Gastroesophageal sphincter (tissue), 4 donors: Measurements from ENCODE around the gene SLC37A1. TPM values are rescaled to one million over a fixed set of nuclear protein-coding genes. Genes with fewer than 3 reads are reported as not detected.

Experiments used
- ATAC-seq: fragments of 150-250 bp; one replicate; pipeline ENCODE4 v1.9.1; 2016; ENCODE audit warnings: mild to moderate bottlenecking, moderate library complexity
- H3K27ac ChIP-seq, 4 donors: fragments of 200-600 bp; sonication (generic) in 3 of 4; 1 replicate in 3 of 4; 2 replicates in 1 of 4; pipeline ENCODE4 v1.5.1; 2016 to 2019
- H3K27me3 ChIP-seq: fragments of 200-600 bp; sonication (generic); one replicate; pipeline ENCODE4 v1.5.1; 2019
- H3K36me3 ChIP-seq, 2 donors: fragments of 200-600 bp; sonication (generic); one replicate each; pipeline ENCODE4 v1.5.1; 2019; ENCODE audit warnings: control low read depth in 1 of 2
- H3K4me1 ChIP-seq, 3 donors: fragments of 200-600 bp; sonication (generic); 1 replicate in 2 of 3; 2 replicates in 1 of 3; pipeline ENCODE4 v1.5.1; 2016 to 2019; ENCODE audit warnings: control low read depth in 2 of 3
- H3K4me3 ChIP-seq, 2 donors: fragments of 200-600 bp; sonication (generic); one replicate each; pipeline ENCODE4 v1.5.1; 2019; ENCODE audit warnings: mild to moderate bottlenecking in 1 of 2, moderate library complexity in 1 of 2
- H3K9me3 ChIP-seq, 3 donors: fragments of 200-600 bp; sonication (generic); one replicate each; pipeline ENCODE4 v1.5.1; 2017 to 2019; ENCODE audit warnings: control low read depth in 2 of 3
- EP300 ChIP-seq: sonication (generic); formaldehyde crosslinking; IDR thresholded peaks from one replicate; pipeline ENCODE4 v1.6.1; 2017; ENCODE audit warnings: antibody characterized with exemption, mild to moderate bottlenecking
- POLR2A ChIP-seq, 2 donors: fragments of 450-650 bp; IDR thresholded peaks; one replicate each; pipeline ENCODE4 v1.6.1; 2017; ENCODE audit warnings: antibody characterized with exemption in 2 of 2, mild to moderate bottlenecking in 2 of 2, moderate library complexity in 1 of 2
- POLR2AphosphoS5 ChIP-seq: sonication (generic); formaldehyde crosslinking; IDR thresholded peaks from one replicate; pipeline ENCODE4 v1.6.1; 2017; ENCODE audit warnings: antibody characterized with exemption
- WGBS, 2 donors: methylation state at CpG; one replicate each; pipeline ENCODE4 v1.1.5; 2018; ENCODE audit warnings: low coverage in 1 of 2; 5-methylcytosine and 5-hydroxymethylcytosine counted together
- total RNA-seq, 4 donors: library from RNA; depleted of rRNA; stranded (reverse); fragments of >200 nt; gene quantifications; one replicate each; pipeline ENCODE4 v1.1.0, GENCODE V29; 2016
- TF ChIP-seq, protein P1 (sequence below), 4 experiments: fragments of 200-600 bp in 2 of 4; fragments of 450-650 bp in 2 of 4; sonication (generic) in 1 of 4; IDR thresholded peaks; one replicate each; pipeline ENCODE4 v1.5.1; 2017 to 2019; ENCODE audit warnings: antibody characterized with exemption in 4 of 4, mild to moderate bottlenecking in 2 of 4, moderate library complexity in 2 of 4

Gene SLC37A1
- total RNA-seq, 4 donors from 2014 or later, result 3.7 to 7.8 (median 4.3) TPM

DNA sequence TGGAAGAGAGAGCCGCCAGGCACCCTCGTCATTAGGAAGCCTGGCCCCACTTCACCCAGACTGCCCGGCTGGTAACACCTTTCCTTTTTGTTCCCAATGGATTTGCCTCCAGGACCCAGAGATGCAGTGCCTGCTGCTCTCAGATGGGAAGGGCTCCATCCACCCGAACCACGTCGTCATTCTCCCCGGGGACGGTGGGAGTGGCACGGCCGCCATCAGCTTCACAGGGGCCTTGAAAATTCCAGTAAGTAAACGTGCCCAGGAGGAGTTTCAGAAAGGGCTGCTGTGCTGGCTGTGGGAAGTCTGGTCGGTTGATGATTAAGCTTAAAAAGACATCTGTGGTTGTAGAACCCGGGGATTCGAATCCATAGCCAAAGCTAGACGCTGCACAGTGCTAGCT lies 45.2 kb downstream of the SLC37A1 start:
- no peak for ATAC-seq
- 93 to 100% methylated on average over 3 to 5 of the region's 15 CpGs for WGBS, 2 donors
- Histone ChIP-seq H3K4me1 (no peaks in the 10 kb centered on the region), H3K27me3 (no peaks in the 10 kb centered on the region), H3K27ac (no peak overlapping the region), H3K9me3 (no peaks in the 10 kb centered on the region), H3K4me3 (no peak overlapping the region), H3K36me3 (peaks cover 0 to 95% of the 10 kb centered on the region in 2 donors)
- no peak for TF ChIP-seq POLR2A (IDR thresholded peaks at IDR 0.05)
- TF ChIP-seq, protein P1, sequence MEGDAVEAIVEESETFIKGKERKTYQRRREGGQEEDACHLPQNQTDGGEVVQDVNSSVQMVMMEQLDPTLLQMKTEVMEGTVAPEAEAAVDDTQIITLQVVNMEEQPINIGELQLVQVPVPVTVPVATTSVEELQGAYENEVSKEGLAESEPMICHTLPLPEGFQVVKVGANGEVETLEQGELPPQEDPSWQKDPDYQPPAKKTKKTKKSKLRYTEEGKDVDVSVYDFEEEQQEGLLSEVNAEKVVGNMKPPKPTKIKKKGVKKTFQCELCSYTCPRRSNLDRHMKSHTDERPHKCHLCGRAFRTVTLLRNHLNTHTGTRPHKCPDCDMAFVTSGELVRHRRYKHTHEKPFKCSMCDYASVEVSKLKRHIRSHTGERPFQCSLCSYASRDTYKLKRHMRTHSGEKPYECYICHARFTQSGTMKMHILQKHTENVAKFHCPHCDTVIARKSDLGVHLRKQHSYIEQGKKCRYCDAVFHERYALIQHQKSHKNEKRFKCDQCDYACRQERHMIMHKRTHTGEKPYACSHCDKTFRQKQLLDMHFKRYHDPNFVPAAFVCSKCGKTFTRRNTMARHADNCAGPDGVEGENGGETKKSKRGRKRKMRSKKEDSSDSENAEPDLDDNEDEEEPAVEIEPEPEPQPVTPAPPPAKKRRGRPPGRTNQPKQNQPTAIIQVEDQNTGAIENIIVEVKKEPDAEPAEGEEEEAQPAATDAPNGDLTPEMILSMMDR (IDR thresholded peaks at IDR 0.05), result no peak

DNA sequence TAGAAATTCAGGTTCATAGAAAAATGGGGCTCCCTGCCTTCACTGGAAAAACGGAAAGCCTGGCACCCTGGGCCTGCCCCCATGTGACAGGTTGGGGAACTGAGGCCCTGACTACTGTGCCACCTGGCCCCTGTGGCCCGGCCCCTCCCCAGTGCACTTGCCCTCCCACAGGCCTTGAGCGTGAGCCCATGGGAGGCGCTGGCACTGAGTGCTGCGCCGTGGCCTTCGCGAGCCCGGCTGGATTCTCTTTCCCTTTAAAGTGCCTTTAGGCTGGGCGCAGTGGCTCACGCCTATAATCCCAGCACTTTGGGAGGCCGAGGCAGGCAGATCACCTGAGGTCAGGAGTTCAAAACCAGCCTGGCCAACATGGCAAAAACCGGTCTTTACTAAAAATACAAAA lies 45.7 kb downstream of the SLC37A1 start:
- no peaks in the 10 kb centered on the region for H3K9me3 ChIP-seq
- H3K4me3 ChIP-seq, result no peak overlapping the region
- ATAC-seq, result no peak
- H3K36me3 ChIP-seq, result peaks cover 0 to 94% of the 10 kb centered on the region in 2 donors
- TF ChIP-seq POLR2A (IDR thresholded peaks at IDR 0.05) (no peak), EP300 (no peak), POLR2AphosphoS5 (no peak)
- TF ChIP-seq, protein P1 (IDR thresholded peaks at IDR 0.05), result no peak
- no peak overlapping the region for H3K27ac ChIP-seq
- WGBS, 2 donors, result 97 to 100% methylated on average over 2 to 9 of the region's 13 CpGs
- no peaks in the 10 kb centered on the region for H3K4me1 ChIP-seq
- no peaks in the 10 kb centered on the region for H3K27me3 ChIP-seq

DNA sequence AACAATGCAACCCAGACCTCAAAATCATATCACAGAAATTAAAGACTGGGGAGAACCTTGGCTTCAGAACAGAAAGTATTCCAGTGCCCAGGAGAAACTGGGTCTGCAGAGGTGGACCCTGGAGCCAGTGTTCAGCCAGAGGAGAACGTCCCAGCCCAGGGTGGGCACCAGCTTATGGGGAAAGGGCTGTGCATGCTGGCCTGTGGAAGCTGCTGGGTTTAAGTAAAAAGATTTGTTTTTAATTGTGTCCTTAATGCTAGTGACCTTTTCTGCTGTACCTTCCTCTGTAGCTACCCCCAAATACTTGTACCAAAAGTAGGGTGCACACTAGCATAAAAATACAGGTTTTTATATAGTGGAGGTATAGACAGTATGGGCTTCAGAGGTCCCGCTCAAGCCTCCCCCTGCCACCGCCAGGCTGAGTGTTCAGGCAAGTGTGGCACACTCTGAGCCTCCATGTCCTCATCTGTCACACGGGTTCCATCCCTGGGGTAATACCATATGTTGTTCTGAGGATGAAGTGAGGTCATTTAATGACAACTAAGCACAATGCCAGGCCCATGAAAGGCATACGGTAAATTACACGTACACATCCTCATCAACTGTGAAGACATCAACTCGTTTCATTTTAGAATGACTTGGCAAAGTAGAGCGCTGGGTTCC lies 47.0 kb downstream of the SLC37A1 start:
- TF ChIP-seq POLR2A (IDR thresholded peaks at IDR 0.05), result no peak
- no peak for TF ChIP-seq POLR2AphosphoS5
- TF ChIP-seq, protein P1 (IDR thresholded peaks at IDR 0.05), result no peak
- no peak for TF ChIP-seq EP300
- ATAC-seq, result no peak
- Histone ChIP-seq H3K4me3 (no peak overlapping the region), H3K27ac (no peak overlapping the region), H3K27me3 (no peaks in the 10 kb centered on the region), H3K4me1 (no peaks in the 10 kb centered on the region), H3K36me3 (peaks cover 0 to 94% of the 10 kb centered on the region in 2 donors), H3K9me3 (no peaks in the 10 kb centered on the region)
- 90 to 91% methylated on average over 6 to 7 of the region's 8 CpGs for WGBS, 2 donors

DNA sequence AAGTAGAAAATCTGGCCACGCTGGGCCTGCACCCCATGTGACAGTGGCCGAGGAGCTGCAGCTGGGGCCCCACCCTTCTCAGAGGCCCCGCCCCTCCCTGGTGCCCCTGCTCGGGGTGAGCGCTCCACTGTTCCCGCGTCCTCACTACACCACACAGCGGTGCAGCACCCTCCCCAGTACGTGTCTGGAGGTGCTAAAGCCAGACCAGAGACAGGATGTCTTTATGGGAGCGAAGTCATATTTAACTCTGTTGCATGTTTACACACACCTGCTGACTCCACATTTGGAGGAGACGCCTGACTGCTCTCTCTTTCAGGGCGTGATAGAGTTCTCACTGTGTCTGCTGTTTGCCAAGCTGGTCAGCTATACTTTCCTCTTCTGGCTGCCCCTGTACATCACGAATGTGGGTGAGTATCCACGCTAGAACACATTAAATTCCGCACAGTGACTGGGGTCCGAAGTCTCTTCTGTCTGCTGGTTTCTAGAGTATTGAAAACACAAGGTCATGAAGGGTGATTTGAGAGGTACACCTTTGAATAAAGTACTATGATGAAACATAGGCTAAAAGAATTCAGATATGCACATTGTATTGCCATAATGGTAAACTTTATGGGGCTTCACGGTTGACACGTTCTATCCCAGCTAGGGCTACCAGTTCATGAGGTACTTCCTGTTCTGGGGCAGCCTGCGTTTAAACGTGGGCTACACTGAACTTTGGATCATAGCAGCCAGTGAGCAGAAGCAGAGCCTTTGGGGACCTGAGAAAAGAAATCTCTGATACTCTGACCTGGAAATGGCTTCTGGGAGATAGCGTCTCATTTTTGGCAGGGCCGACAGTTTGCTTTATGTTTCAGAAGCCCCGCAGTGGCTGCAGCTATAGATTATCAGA lies 48.4 kb downstream of the SLC37A1 start:
- ATAC-seq, result no peak
- peaks cover 0 to 94% of the 10 kb centered on the region in 2 donors for H3K36me3 ChIP-seq
- no peak overlapping the region for H3K4me3 ChIP-seq
- WGBS, 2 donors, result 77 to 80% methylated on average over 19 to 22 of the region's 23 CpGs
- no peaks in the 10 kb centered on the region for H3K4me1 ChIP-seq
- H3K27me3 ChIP-seq, result no peaks in the 10 kb centered on the region
- no peak overlapping the region for H3K27ac ChIP-seq
- TF ChIP-seq, protein P1 (IDR thresholded peaks at IDR 0.05), result no peak
- TF ChIP-seq POLR2A (IDR thresholded peaks at IDR 0.05) (no peak), POLR2AphosphoS5 (no peak), EP300 (no peak)
- no peaks in the 10 kb centered on the region for H3K9me3 ChIP-seq
